Effector memory CD8-positive, alpha-beta T cell (primary cell): ENCODE data around the gene ZNF770.
"Not testable (repeated sequence)": the region's sequence is repeated elsewhere in the genome, so short reads cannot be mapped to it uniquely, and the experiment has no call there.

Source experiments
- ATAC-seq: fragments of 150-1000 bp; cut with Tn5 transposase; replicated peaks from 2 replicates; pipeline ENCODE4 v1.10.0; 2021; ENCODE audit warnings: mild to moderate bottlenecking, moderate library complexity
- DNase-seq, 3 experiments: peaks; one replicate each; pipeline ENCODE4 v3.0.0; 2021
- H3K27ac Mint-ChIP-seq, 2 donors: one replicate each; pipeline ENCODE4 v1.8.0; 2022; ENCODE audit warnings: mild to moderate bottlenecking in 2 of 2, mixed read lengths in 2 of 2, moderate library complexity in 2 of 2
- H3K27me3 Mint-ChIP-seq, 2 donors: one replicate each; pipeline ENCODE4 v1.8.0; 2022; ENCODE audit warnings: mixed read lengths in 2 of 2
- H3K36me3 Mint-ChIP-seq: one replicate; pipeline ENCODE4 v1.8.0; 2022; ENCODE audit warnings: mild to moderate bottlenecking, moderate library complexity, mixed read lengths; ENCODE audit not compliant: insufficient read depth
- H3K4me1 Mint-ChIP-seq, 2 donors: one replicate each; pipeline ENCODE4 v1.8.0; 2022; ENCODE audit warnings: low read depth in 2 of 2, mixed read lengths in 2 of 2
- H3K4me3 Mint-ChIP-seq, 2 donors: one replicate each; pipeline ENCODE4 v1.8.0; 2022; ENCODE audit warnings: mild to moderate bottlenecking in 2 of 2, mixed read lengths in 2 of 2, moderate library complexity in 2 of 2
- H3K9me3 Mint-ChIP-seq, 2 donors: one replicate each; pipeline ENCODE4 v1.8.0; 2022; ENCODE audit warnings: mixed read lengths in 2 of 2

ZNF770 gene

GRCh38 chr15:34953851-34954250 is 34.2 kb downstream of the ZNF770 start:
- ATAC-seq (no peak), DNase-seq (no peak)
- Mint-ChIP-seq H3K9me3 (no peaks in the 10 kb centered on the region), H3K4me1 (peaks cover 0 to 7% of the 10 kb centered on the region in 2 donors), H3K4me3 (no peak overlapping the region), H3K36me3 (peaks cover 63% of the 10 kb centered on the region), H3K27me3 (no peaks in the 10 kb centered on the region), H3K27ac (no peak overlapping the region)

GRCh38 chr15:34952481-34952880 is 35.6 kb downstream of the ZNF770 start:
- no peaks in the 10 kb centered on the region for H3K27me3 Mint-ChIP-seq
- DNase-seq (no peak), ATAC-seq (no peak)
- peaks cover 66% of the 10 kb centered on the region for H3K36me3 Mint-ChIP-seq
- H3K27ac Mint-ChIP-seq, result peak overlapping the region in 1 of 2 donors; percentile 58
- H3K4me3 Mint-ChIP-seq, result no peak overlapping the region
- peaks cover 0 to 7% of the 10 kb centered on the region in 2 donors for H3K4me1 Mint-ChIP-seq
- H3K9me3 Mint-ChIP-seq, result no peaks in the 10 kb centered on the region

GRCh38 chr15:34951993-34952392 is 36.1 kb downstream of the ZNF770 start:
- Mint-ChIP-seq H3K9me3 (no peaks in the 10 kb centered on the region), H3K36me3 (peaks cover 64% of the 10 kb centered on the region), H3K27ac (peak overlapping the region in 1 of 2 donors; percentile 58), H3K27me3 (no peaks in the 10 kb centered on the region), H3K4me3 (no peak overlapping the region), H3K4me1 (peaks cover 0 to 7% of the 10 kb centered on the region in 2 donors)
- DNase-seq, result no peak
- ATAC-seq, result no peak

- no peak for ATAC-seq
- Mint-ChIP-seq H3K27ac (no peak overlapping the region), H3K9me3 (no peaks in the 10 kb centered on the region), H3K27me3 (no peaks in the 10 kb centered on the region), H3K36me3 (peaks cover 60% of the 10 kb centered on the region), H3K4me1 (no peaks in the 10 kb centered on the region), H3K4me3 (no peak overlapping the region)
- no peak for DNase-seq
Measured at GRCh38 chr15:34944936-34945335, 43.2 kb downstream of the ZNF770 start.

GRCh38 chr15:34943711-34944110 is 44.4 kb downstream of the ZNF770 start:
- no peak overlapping the region for H3K27ac Mint-ChIP-seq
- H3K9me3 Mint-ChIP-seq, result no peaks in the 10 kb centered on the region
- H3K27me3 Mint-ChIP-seq, result no peaks in the 10 kb centered on the region
- no peaks in the 10 kb centered on the region for H3K4me1 Mint-ChIP-seq
- peaks cover 65% of the 10 kb centered on the region for H3K36me3 Mint-ChIP-seq
- ATAC-seq, result no peak
- no peak overlapping the region for H3K4me3 Mint-ChIP-seq
- no peak for DNase-seq

GRCh38 chr15:34943264-34943663 is 44.8 kb downstream of the ZNF770 start:
- ATAC-seq, H3K4me1 Mint-ChIP-seq, DNase-seq, H3K9me3 Mint-ChIP-seq, H3K27me3 Mint-ChIP-seq, H3K4me3 Mint-ChIP-seq: not testable (repeated sequence)
- Mint-ChIP-seq H3K27ac (peak overlapping the region in 1 of 2 donors; percentile 25), H3K36me3 (peaks cover 64% of the 10 kb centered on the region)

GRCh38 chr15:34942363-34942762 is 45.7 kb downstream of the ZNF770 start:
- Mint-ChIP-seq H3K27ac (peak overlapping the region in 1 of 2 donors; percentile 25), H3K27me3 (no peaks in the 10 kb centered on the region), H3K4me3 (no peak overlapping the region), H3K36me3 (peaks cover 64% of the 10 kb centered on the region), H3K9me3 (no peaks in the 10 kb centered on the region), H3K4me1 (no peaks in the 10 kb centered on the region)
- no peak for ATAC-seq
- no peak for DNase-seq

GRCh38 chr15:34941831-34942230 is 46.3 kb downstream of the ZNF770 start:
- peaks cover 66% of the 10 kb centered on the region for H3K36me3 Mint-ChIP-seq

GRCh38 chr15:34941185-34941698 is 46.8 kb downstream of the ZNF770 start:
- ATAC-seq, result no peak
- Mint-ChIP-seq H3K27me3 (no peaks in the 10 kb centered on the region), H3K36me3 (peaks cover 72% of the 10 kb centered on the region), H3K27ac (no peak overlapping the region), H3K4me3 (no peak overlapping the region), H3K9me3 (no peaks in the 10 kb centered on the region), H3K4me1 (no peaks in the 10 kb centered on the region)
- DNase-seq, result no peak

More at GRCh38 chr15:34941831-34942230, 46.3 kb downstream of the ZNF770 start:
- Mint-ChIP-seq H3K9me3 (no peaks in the 10 kb centered on the region), H3K27me3 (no peaks in the 10 kb centered on the region), H3K27ac (no peak overlapping the region), H3K4me3 (no peak overlapping the region), H3K4me1 (no peaks in the 10 kb centered on the region)
- ATAC-seq (no peak), DNase-seq (no peak)

GRCh38 chr15:34933432-34933975 is 54.6 kb downstream of the ZNF770 start:
- no peaks in the 10 kb centered on the region for H3K4me1 Mint-ChIP-seq
- peaks cover 80% of the 10 kb centered on the region for H3K36me3 Mint-ChIP-seq
- no peak overlapping the region for H3K4me3 Mint-ChIP-seq
- H3K27me3 Mint-ChIP-seq, result no peaks in the 10 kb centered on the region
- ATAC-seq (no peak), DNase-seq (no peak)
- H3K9me3 Mint-ChIP-seq, result no peaks in the 10 kb centered on the region
- H3K27ac Mint-ChIP-seq, result peak overlapping the region in 1 of 2 donors; percentile 52

- not testable (repeated sequence) for H3K4me1 Mint-ChIP-seq, H3K9me3 Mint-ChIP-seq, DNase-seq, H3K4me3 Mint-ChIP-seq, ATAC-seq, H3K27me3 Mint-ChIP-seq, H3K27ac Mint-ChIP-seq
- peaks cover 67% of the 10 kb centered on the region for H3K36me3 Mint-ChIP-seq
Measured at GRCh38 chr15:34928349-34928748, 59.7 kb downstream of the ZNF770 start.
